ENCODE data around the gene USP13.
"Not testable (repeated sequence)": the region's sequence is repeated elsewhere in the genome, so short reads cannot be mapped to it uniquely, and the experiment has no call there.

Gene USP13

GRCh38 chr3:179739816-179740594 lies 87.2 kb downstream of the USP13 start:
- no peak for DNase-seq

DNA sequence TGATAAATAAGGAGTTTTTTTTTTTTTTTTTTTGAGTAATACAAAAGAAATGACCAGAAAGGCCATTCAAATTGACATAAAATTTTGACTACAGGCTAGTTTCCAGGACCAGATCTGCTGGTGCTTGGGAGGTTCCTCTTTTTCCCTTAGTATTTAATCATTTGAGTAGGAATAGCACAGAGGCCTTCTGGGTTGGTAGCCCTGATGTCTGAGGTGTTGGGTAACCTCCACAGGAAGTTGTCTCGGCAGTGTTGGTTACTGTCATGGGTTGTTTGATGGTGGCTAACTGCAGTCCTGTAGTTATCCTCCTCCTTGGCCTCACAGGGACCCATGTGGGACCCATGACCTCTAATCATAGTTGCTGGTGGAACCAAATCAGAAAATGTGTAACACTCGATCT lies 91.1 kb downstream of the USP13 start:
- DNase-seq: no peak

DNA sequence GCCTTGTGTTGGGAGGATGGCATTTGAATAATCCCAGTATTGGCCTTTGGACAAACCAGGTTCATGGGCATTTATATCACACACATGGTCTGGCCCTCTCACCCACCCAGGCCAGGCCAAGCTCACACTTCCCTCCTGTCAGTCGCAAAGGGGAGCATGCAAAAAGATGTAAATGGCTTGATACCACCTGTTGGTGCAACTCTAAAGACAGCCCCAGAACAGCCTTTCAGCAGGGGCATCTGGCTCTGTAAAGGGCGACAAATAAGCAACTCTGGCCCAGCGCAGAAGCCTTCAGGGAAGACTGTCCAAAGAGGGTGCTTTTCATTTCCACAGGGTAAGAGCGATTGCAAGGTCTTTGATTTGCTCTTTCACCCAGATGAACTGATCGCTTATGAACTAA lies 91.8 kb downstream of the USP13 start:
- no peak for DNase-seq

DNA sequence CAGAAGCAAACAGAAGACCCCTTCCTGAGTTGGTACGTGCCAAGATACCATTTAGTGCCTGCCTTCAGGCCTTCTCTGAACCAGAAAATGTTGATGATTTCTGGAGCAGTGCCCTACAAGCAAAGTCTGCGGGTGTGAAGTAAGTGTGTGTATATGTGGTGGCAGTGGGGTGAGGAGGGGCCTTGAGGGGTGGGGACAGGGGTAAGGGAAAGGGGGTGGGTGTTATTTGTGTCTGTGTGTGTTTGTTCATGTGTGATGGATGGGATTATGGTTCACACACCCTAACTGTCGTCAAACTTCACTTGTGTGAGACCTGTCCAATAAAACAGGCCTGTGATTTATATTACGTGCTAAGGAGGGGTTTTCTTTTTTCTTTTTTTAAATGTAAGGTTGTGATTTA lies 92.2 kb downstream of the USP13 start:
- no peak for DNase-seq

- no peak for DNase-seq
Observed at GRCh38 chr3:179745716-179746115, 92.9 kb downstream of the USP13 start.

- DNase-seq: no peak
Observed at GRCh38 chr3:179750720-179751328, 98.0 kb downstream of the USP13 start.

DNA sequence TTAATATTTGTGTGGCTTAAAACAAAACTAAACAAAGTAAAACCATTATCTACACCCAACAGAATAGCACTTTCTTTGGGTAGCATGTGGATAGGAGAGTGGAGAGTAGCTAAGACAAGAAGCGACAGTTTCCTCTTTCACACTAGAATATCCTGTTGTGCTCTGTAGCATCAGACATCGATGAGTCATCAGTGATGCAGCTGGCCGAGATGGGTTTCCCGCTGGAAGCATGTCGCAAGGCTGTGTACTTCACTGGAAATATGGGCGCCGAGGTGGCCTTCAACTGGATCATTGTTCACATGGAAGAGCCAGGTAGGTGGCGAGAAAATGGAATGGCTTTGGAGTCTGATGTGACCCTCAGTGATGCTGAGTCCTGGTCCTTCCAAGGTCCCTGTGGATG lies 108.1 kb downstream of the USP13 start:
- no peak for DNase-seq

DNA sequence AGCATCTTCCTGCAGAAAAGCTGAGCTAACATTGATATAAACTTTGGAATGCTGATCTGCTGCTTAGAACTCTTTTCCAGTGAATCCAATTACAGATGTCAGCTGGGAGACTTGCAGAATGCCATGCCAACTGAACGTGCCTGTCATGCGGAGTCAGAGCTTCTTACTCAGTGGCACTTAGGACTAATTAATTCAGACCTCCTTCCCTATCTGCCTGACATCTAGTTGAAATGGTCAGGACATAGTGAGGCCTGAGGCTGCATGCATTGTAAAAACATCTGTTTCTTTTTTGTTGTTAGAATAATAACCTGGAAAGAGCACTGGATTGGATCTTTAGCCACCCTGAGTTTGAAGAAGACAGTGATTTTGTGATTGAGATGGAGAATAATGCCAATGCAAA lies 112.6 kb downstream of the USP13 start:
- DNase-seq: no peak

- no peak for DNase-seq
Observed at GRCh38 chr3:179766416-179767133, 113.7 kb downstream of the USP13 start.

DNA sequence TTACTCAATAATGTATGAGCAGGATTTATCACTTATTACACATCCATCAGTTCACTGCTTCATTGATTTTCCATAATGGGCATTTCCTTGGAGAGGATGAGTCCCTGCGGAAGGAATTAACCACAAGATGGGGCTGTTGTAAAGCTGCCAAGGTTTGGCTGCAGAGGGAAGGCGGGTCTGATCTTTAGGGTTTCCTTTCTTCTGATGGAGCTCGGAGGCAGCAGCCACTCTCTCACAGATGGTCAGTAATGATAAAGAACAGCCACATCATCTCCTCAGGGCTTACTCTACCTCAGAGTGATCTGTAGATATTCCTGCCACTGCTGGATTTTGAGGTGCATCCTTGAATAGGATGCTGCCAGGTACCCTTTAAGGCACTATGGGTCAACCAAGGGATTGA lies 115.2 kb downstream of the USP13 start:
- DNase-seq: no peak

DNA sequence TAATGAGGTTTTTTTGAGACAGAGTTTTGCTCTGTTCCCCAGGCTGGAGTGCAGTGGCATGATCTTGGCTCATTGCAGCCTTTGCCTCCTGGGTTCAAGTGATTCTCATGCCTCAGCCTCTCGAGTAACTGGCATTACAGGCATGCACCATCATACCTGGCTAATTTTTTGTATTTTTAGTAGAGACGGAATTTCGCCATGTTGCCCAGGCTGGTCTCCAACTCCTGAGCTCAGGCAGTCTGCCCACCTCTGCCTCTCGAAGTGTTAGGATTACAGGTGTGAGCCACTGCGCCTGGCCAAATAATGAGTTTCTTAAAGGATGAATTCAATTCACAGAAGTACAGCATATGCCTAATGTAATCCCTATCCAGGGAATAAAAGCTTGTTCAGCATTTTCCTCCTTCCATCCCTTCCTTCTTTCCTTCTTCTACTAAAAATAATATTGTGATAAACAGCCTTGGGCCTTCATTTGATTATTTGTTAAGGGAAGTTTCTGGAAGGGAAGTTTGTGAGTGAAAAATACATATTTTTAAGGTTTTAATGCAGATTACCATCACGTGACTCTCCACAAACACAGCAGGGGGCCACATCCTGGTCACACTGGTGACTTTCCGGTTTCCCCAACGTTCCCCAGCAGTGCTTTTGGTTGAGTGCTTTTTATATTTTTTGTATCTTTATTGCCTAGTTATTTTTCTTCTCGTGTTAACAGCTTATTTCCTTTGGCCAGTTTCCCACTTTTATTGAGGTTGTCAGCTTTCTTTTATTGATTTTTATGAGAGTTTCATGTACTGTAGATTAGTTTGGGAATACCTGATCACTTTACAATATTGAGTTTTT lies 116.8 kb downstream of the USP13 start:
- no peak for DNase-seq

- no peak for DNase-seq
Observed at GRCh38 chr3:179771797-179772196, 119.0 kb downstream of the USP13 start.

GRCh38 chr3:179772297-179772696 lies 119.5 kb downstream of the USP13 start:
- DNase-seq: no peak

GRCh38 chr3:179775416-179776122 lies 122.7 kb downstream of the USP13 start:
- DNase-seq: no peak

GRCh38 chr3:179782841-179783240 lies 130.0 kb downstream of the USP13 start:
- DNase-seq: not testable (repeated sequence)

DNA sequence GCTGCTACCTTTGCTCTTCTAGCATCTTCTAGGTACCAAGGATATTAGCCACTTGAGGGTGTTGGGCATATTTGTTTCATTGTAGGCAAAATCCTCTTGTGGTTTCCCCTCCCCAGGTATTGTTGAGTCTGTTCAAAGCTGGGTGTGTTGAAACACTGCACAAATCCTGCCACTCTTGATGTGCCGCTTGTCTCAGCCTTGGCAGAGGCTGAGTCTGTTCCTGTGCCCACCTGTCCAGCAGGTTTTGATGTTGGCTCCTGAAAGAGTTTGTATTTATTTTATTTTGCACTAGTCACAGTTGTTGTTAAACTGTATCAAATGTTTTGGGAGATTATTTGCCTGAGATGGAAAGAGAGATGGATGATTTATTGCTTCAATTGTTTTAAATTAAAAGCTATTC lies 136.2 kb downstream of the USP13 start:
- DNase-seq: no peak

DNA sequence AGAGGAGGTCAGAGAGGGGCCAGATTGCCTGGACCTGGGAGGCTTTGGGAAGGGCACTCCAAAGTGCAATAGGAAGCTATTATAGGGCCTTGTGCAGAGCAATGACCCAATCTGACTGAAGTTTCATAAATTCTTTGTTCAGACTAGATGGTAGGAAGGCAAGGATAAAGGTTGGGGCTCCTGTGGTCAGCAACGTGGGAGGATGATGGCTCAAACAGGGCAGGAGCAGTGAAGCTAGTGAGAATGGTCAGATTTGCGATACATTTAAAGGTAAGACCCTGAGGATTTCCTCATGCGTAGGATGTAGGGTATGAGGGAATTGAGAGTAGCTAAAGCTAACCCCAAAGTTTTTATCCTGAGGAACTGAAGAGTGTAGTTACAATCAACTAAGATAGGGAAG lies 139.0 kb downstream of the USP13 start:
- DNase-seq: no peak

GRCh38 chr3:179794355-179794754 lies 141.5 kb downstream of the USP13 start:
- no peak for DNase-seq

GRCh38 chr3:179796421-179796820 lies 143.6 kb downstream of the USP13 start:
- no peak for DNase-seq

DNA sequence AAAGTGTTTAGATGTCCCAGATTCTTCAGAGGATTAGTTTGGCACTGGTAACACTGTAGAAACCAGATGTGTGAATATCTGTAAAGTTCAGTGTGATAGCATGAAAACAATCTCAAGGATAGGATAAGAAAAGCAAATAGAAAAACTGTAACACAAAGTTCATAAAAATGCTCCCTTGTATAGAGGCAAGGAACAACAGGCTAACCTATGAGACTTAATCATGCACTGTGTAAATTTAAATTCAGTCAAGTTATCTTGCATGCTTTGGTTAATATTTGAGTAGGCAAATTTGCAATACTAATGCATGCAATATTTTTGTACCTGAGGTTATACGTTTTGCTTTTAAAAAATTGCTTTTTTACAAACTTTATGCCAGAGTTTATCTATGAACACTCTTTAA lies 144.4 kb downstream of the USP13 start:
- no peak for DNase-seq

- no peak for DNase-seq
Observed at GRCh38 chr3:179801263-179801662, 148.4 kb downstream of the USP13 start.

GRCh38 chr3:179801856-179802255 lies 149.0 kb downstream of the USP13 start:
- no peak for DNase-seq

DNA sequence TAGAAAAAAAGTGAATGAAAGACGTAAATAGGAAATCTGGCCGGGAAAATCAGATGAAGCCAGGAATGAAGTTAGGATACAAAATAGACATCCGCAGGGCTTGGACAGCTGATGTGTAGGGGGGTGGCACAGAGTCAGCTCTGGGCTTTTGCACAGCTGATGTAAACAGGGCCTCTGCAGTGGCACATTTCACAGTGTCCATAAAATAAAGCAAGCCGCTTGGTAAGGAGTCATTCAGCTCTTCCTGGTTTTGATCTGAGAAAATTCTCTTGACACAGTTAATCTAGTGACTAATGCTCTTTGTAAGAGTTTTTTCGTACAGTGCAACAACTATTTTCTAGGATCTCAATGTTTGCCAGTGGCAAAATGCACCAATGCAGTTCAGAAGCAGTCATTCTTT lies 153.3 kb downstream of the USP13 start:
- no peak for DNase-seq
